ENCODE measurements around the gene TRMO.

Gene TRMO

GRCh38 chr9:97904725-97905124 is 17.6 kb downstream of the TRMO start:
- peak overlapping the region; percentile 67 for H3K4me3 Mint-ChIP-seq
- H3K36me3 Mint-ChIP-seq (ENCODE audit: low read depth), result peaks cover 29% of the 10 kb centered on the region
- peak; percentile 67 for ATAC-seq
- peaks cover 75% of the 10 kb centered on the region for H3K4me1 Mint-ChIP-seq
- H3K9me3 Mint-ChIP-seq, result no peaks in the 10 kb centered on the region
- H3K27ac Mint-ChIP-seq, result peak overlapping the region; percentile 75
- H3K27me3 Mint-ChIP-seq, result no peaks in the 10 kb centered on the region
- DNase-seq, result peak; percentile 37

GRCh38 chr9:97903177-97903576 is 19.1 kb downstream of the TRMO start:
- Mint-ChIP-seq H3K9me3 (no peaks in the 10 kb centered on the region), H3K27me3 (no peaks in the 10 kb centered on the region), H3K27ac (no peak overlapping the region), H3K4me3 (peak overlapping the region; percentile 18), H3K36me3 (ENCODE audit: low read depth) (peaks cover 23% of the 10 kb centered on the region), H3K4me1 (peaks cover 69% of the 10 kb centered on the region)
- DNase-seq (no peak), ATAC-seq (peak; percentile 37)

- no peaks in the 10 kb centered on the region for H3K27me3 Mint-ChIP-seq
- H3K4me3 Mint-ChIP-seq, result no peak overlapping the region
- ATAC-seq, result no peak
- H3K36me3 Mint-ChIP-seq (ENCODE audit: low read depth), result peaks cover 9% of the 10 kb centered on the region
- no peak for DNase-seq
- H3K27ac Mint-ChIP-seq, result no peak overlapping the region
- no peaks in the 10 kb centered on the region for H3K9me3 Mint-ChIP-seq
- peaks cover 50% of the 10 kb centered on the region for H3K4me1 Mint-ChIP-seq
These were observed 21.3 kb downstream of the TRMO start for GRCh38 chr9:97900738-97901565.

GRCh38 chr9:97900103-97900737 is 22.1 kb downstream of the TRMO start:
- Mint-ChIP-seq H3K27me3 (no peaks in the 10 kb centered on the region), H3K4me1 (peaks cover 43% of the 10 kb centered on the region), H3K27ac (no peak overlapping the region), H3K9me3 (no peaks in the 10 kb centered on the region), H3K4me3 (no peak overlapping the region), H3K36me3 (ENCODE audit: low read depth) (peaks cover 9% of the 10 kb centered on the region)
- DNase-seq (no peak), ATAC-seq (no peak)

GRCh38 chr9:97895695-97896332 is 26.5 kb downstream of the TRMO start:
- Mint-ChIP-seq H3K4me3 (no peak overlapping the region), H3K27me3 (no peaks in the 10 kb centered on the region), H3K36me3 (ENCODE audit: low read depth) (peaks cover 3% of the 10 kb centered on the region), H3K9me3 (peaks cover 7% of the 10 kb centered on the region), H3K4me1 (peaks cover 6% of the 10 kb centered on the region), H3K27ac (no peak overlapping the region)
- no peak for ATAC-seq
- no peak for DNase-seq

GRCh38 chr9:97895211-97895610 is 27.1 kb downstream of the TRMO start:
- DNase-seq (no peak), ATAC-seq (no peak)
- H3K4me3 Mint-ChIP-seq, result no peak overlapping the region
- peaks cover 3% of the 10 kb centered on the region for H3K36me3 Mint-ChIP-seq (ENCODE audit: low read depth)
- no peak overlapping the region for H3K27ac Mint-ChIP-seq
- H3K9me3 Mint-ChIP-seq, result peaks cover 7% of the 10 kb centered on the region
- H3K27me3 Mint-ChIP-seq, result no peaks in the 10 kb centered on the region
- peaks cover 2% of the 10 kb centered on the region for H3K4me1 Mint-ChIP-seq

GRCh38 chr9:97892421-97892820 is 29.9 kb downstream of the TRMO start:
- Mint-ChIP-seq H3K36me3 (ENCODE audit: low read depth) (peaks cover 3% of the 10 kb centered on the region), H3K4me3 (no peak overlapping the region), H3K9me3 (peaks cover 7% of the 10 kb centered on the region), H3K4me1 (peaks cover 5% of the 10 kb centered on the region), H3K27me3 (no peaks in the 10 kb centered on the region), H3K27ac (no peak overlapping the region)
- ATAC-seq, result no peak
- no peak for DNase-seq

- Mint-ChIP-seq H3K9me3 (peaks cover 7% of the 10 kb centered on the region), H3K4me3 (no peak overlapping the region), H3K27me3 (no peaks in the 10 kb centered on the region), H3K36me3 (ENCODE audit: low read depth) (peaks cover 3% of the 10 kb centered on the region), H3K4me1 (peaks cover 5% of the 10 kb centered on the region), H3K27ac (no peak overlapping the region)
- DNase-seq (no peak), ATAC-seq (no peak)
These were observed 30.6 kb downstream of the TRMO start for GRCh38 chr9:97891736-97892135.

GRCh38 chr9:97889941-97890887 is 32.1 kb downstream of the TRMO start:
- Mint-ChIP-seq H3K4me1 (peaks cover 5% of the 10 kb centered on the region), H3K27ac (no peak overlapping the region), H3K36me3 (ENCODE audit: low read depth) (peaks cover 3% of the 10 kb centered on the region), H3K27me3 (no peaks in the 10 kb centered on the region), H3K4me3 (no peak overlapping the region), H3K9me3 (peaks cover 7% of the 10 kb centered on the region)
- ATAC-seq (peak; percentile 54), DNase-seq (peak; percentile 76)

GRCh38 chr9:97880336-97880735 is 42.0 kb downstream of the TRMO start:
- Mint-ChIP-seq H3K4me3 (no peak overlapping the region), H3K36me3 (ENCODE audit: low read depth) (no peaks in the 10 kb centered on the region), H3K4me1 (no peaks in the 10 kb centered on the region), H3K9me3 (no peaks in the 10 kb centered on the region), H3K27me3 (no peaks in the 10 kb centered on the region), H3K27ac (no peak overlapping the region)
- ATAC-seq (no peak), DNase-seq (no peak)

GRCh38 chr9:97876061-97876460 is 46.2 kb downstream of the TRMO start:
- Mint-ChIP-seq H3K36me3 (ENCODE audit: low read depth) (peaks cover 5% of the 10 kb centered on the region), H3K4me1 (no peaks in the 10 kb centered on the region), H3K27me3 (no peaks in the 10 kb centered on the region), H3K27ac (no peak overlapping the region), H3K4me3 (no peak overlapping the region), H3K9me3 (no peaks in the 10 kb centered on the region)
- DNase-seq, result no peak
- no peak for ATAC-seq

- H3K27me3 Mint-ChIP-seq, result no peaks in the 10 kb centered on the region
- H3K36me3 Mint-ChIP-seq (ENCODE audit: low read depth), result peaks cover 5% of the 10 kb centered on the region
- no peaks in the 10 kb centered on the region for H3K4me1 Mint-ChIP-seq
- ATAC-seq, result no peak
- no peak overlapping the region for H3K4me3 Mint-ChIP-seq
- no peak overlapping the region for H3K27ac Mint-ChIP-seq
- DNase-seq, result no peak
- no peaks in the 10 kb centered on the region for H3K9me3 Mint-ChIP-seq
These were observed 47.2 kb downstream of the TRMO start for GRCh38 chr9:97875111-97875510.

- Mint-ChIP-seq H3K4me3 (no peak overlapping the region), H3K4me1 (no peaks in the 10 kb centered on the region), H3K27me3 (peaks cover 5% of the 10 kb centered on the region), H3K27ac (no peak overlapping the region), H3K9me3 (no peaks in the 10 kb centered on the region), H3K36me3 (ENCODE audit: low read depth) (peaks cover 5% of the 10 kb centered on the region)
- DNase-seq (no peak), ATAC-seq (no peak)
These were observed 47.7 kb downstream of the TRMO start for GRCh38 chr9:97874624-97875023.

GRCh38 chr9:97873882-97874281 is 48.4 kb downstream of the TRMO start:
- no peak overlapping the region for H3K4me3 Mint-ChIP-seq
- no peaks in the 10 kb centered on the region for H3K4me1 Mint-ChIP-seq
- peaks cover 4% of the 10 kb centered on the region for H3K9me3 Mint-ChIP-seq
- peaks cover 5% of the 10 kb centered on the region for H3K36me3 Mint-ChIP-seq (ENCODE audit: low read depth)
- DNase-seq (no peak), ATAC-seq (no peak)
- H3K27me3 Mint-ChIP-seq, result peaks cover 9% of the 10 kb centered on the region
- no peak overlapping the region for H3K27ac Mint-ChIP-seq

Data from activated naive CD8-positive, alpha-beta T cell treated with anti-CD3 and anti-CD28 coated beads, Interleukin-2, amount 50 U/mL, for 24 hours (primary cell).